Liver (tissue), 9 donors: ENCODE results near the gene OGFR. TPM values are rescaled to one million over a fixed set of nuclear protein-coding genes. Genes with fewer than 3 reads are reported as not detected.

Experiments used
- DNase-seq: peaks from one replicate; pipeline ENCODE4 v3.0.0-alpha.2; 2017; ENCODE audit warnings: low spot score
- H3K27ac ChIP-seq, 2 donors: one replicate each; pipeline ENCODE4 v1.7.0; 2013; ENCODE audit warnings: inconsistent platforms in 2 of 2, low read length in 2 of 2, control low read depth in 1 of 2, low read depth in 1 of 2, mild to moderate bottlenecking in 1 of 2
- H3K27me3 ChIP-seq, 4 donors: one replicate each; pipeline versions ENCODE4 v1.6.1 to v1.7.0; 2013; ENCODE audit warnings: low read length in 3 of 4, inconsistent platforms in 1 of 4, mild to moderate bottlenecking in 1 of 4, moderate library complexity in 1 of 4; ENCODE audit not compliant: control insufficient read depth in 4 of 4, insufficient read depth in 4 of 4
- H3K36me3 ChIP-seq, 4 donors: one replicate each; pipeline versions ENCODE4 v1.6.1 to v1.7.0; 2013; ENCODE audit warnings: low read length in 3 of 4, mild to moderate bottlenecking in 3 of 4, low read depth in 1 of 4, moderate library complexity in 1 of 4; ENCODE audit not compliant: control insufficient read depth in 4 of 4, insufficient read depth in 3 of 4
- H3K4me1 ChIP-seq, 4 donors: one replicate each; pipeline versions ENCODE4 v1.6.1 to v1.7.0; 2013; ENCODE audit warnings: low read length in 3 of 4, mild to moderate bottlenecking in 3 of 4, moderate library complexity in 1 of 4; ENCODE audit not compliant: control insufficient read depth in 4 of 4, insufficient read depth in 4 of 4
- H3K4me3 ChIP-seq, 3 donors: one replicate each; pipeline versions ENCODE4 v1.6.1 to v1.7.0; 2013; ENCODE audit warnings: low read length in 3 of 3, control low read depth in 1 of 3, low read depth in 1 of 3, mild to moderate bottlenecking in 1 of 3
- H3K9ac ChIP-seq, 2 donors: one replicate each; pipeline ENCODE4 v1.7.0; 2013; ENCODE audit warnings: low read length in 2 of 2, mild to moderate bottlenecking in 2 of 2, moderate library complexity in 2 of 2, control low read depth in 1 of 2, low read depth in 1 of 2
- H3K9me3 ChIP-seq, 4 donors: one replicate each; pipeline versions ENCODE4 v1.6.1 to v1.7.0; 2013; ENCODE audit warnings: low read length in 3 of 4; ENCODE audit not compliant: control insufficient read depth in 4 of 4
- ATF3 ChIP-seq: IDR thresholded peaks from 2 replicates; pipeline ENCODE4 v1.6.1; 2016; ENCODE audit warnings: antibody characterized with exemption
- CTCF ChIP-seq: fragments of 150-350 bp; IDR thresholded peaks from 2 replicates; pipeline ENCODE4 v1.5.1; 2017; ENCODE audit warnings: improper control_type of control experiment, low read depth, low read length; ENCODE audit not compliant: missing input control
- EGR1 ChIP-seq, 2 donors: IDR thresholded peaks; 2 replicates each; pipeline ENCODE4 v1.6.1; 2016 to 2018; ENCODE audit warnings: antibody characterized with exemption in 2 of 2, low read depth in 2 of 2
- FOXA1 ChIP-seq: IDR thresholded peaks from 2 replicates; pipeline ENCODE4 v1.6.1; 2016; ENCODE audit warnings: antibody characterized with exemption
- FOXA2 ChIP-seq: IDR thresholded peaks from 2 replicates; pipeline ENCODE4 v1.6.1; 2016; ENCODE audit warnings: antibody characterized with exemption
- GABPA ChIP-seq, 2 donors: IDR thresholded peaks in 1 of 2; conservative IDR thresholded peaks in 1 of 2; 2 replicates each; pipeline ENCODE4 v1.6.1; 2016; ENCODE audit warnings: antibody characterized with exemption in 2 of 2, mild to moderate bottlenecking in 1 of 2, moderate library complexity in 1 of 2
- HNF4A ChIP-seq, 2 donors: conservative IDR thresholded peaks; 2 replicates each; pipeline ENCODE4 v1.6.1; 2016; ENCODE audit warnings: antibody characterized with exemption in 2 of 2, mild to moderate bottlenecking in 2 of 2
- HNF4G ChIP-seq: IDR thresholded peaks from 2 replicates; pipeline ENCODE4 v1.6.1; 2016; ENCODE audit warnings: antibody characterized with exemption
- JUND ChIP-seq, 2 donors: IDR thresholded peaks; 2 replicates each; pipeline ENCODE4 v1.6.1; 2016; ENCODE audit warnings: antibody characterized with exemption in 2 of 2
- MAX ChIP-seq: IDR thresholded peaks from 2 replicates; pipeline ENCODE4 v1.6.1; 2016; ENCODE audit warnings: antibody characterized with exemption
- RAD21 ChIP-seq, 2 donors: IDR thresholded peaks; 2 replicates each; pipeline ENCODE4 v1.6.1; 2016; ENCODE audit warnings: antibody characterized with exemption in 2 of 2, mild to moderate bottlenecking in 2 of 2
- REST ChIP-seq: IDR thresholded peaks from 2 replicates; pipeline ENCODE4 v1.6.1; 2016; ENCODE audit warnings: antibody characterized with exemption, mild to moderate bottlenecking
- RXRA ChIP-seq, 2 donors: IDR thresholded peaks; 2 replicates each; pipeline ENCODE4 v1.6.1; 2017 to 2018; ENCODE audit warnings: antibody characterized with exemption in 2 of 2, mild to moderate bottlenecking in 1 of 2
- SP1 ChIP-seq: IDR thresholded peaks from 2 replicates; pipeline ENCODE4 v1.6.1; 2018; ENCODE audit warnings: antibody characterized with exemption, mild to moderate bottlenecking
- TAF1 ChIP-seq: conservative IDR thresholded peaks from 2 replicates; pipeline ENCODE4 v1.6.1; 2016; ENCODE audit warnings: antibody characterized with exemption, mild to moderate bottlenecking
- YY1 ChIP-seq: IDR thresholded peaks from 2 replicates; pipeline ENCODE4 v1.6.1; 2016; ENCODE audit warnings: antibody characterized with exemption, mild to moderate bottlenecking
- WGBS: extraction: QIAGEN DNeasy Blood & Tissue Kit; methylation state at CpG from one replicate; pipeline ENCODE4 v1.1.7; 2013; 5-methylcytosine and 5-hydroxymethylcytosine counted together
- polyA plus RNA-seq, 2 donors: library from polyadenylated mRNA; stranded (reverse) in 1 of 2; unstranded in 1 of 2; fragments of 200-250 nt in 1 of 2; fragments of >200 nt in 1 of 2; fragmentation: Nextera tagmentation in 1 of 2; extraction: Ambion mirVana in 1 of 2; gene quantifications; one replicate each; pipeline versions ENCODE4 v1.2.1 to v1.2.3, GENCODE V29; 2013 to 2015
- total RNA-seq, 2 donors: library from RNA; depleted of rRNA; stranded (reverse); fragments of >200 nt; gene quantifications; one replicate each; pipeline ENCODE4 v1.2.3, GENCODE V29; 2014
- donor health status: healthy.
- donor health status: healthy.
- donor health status: healthy.
- donor health status: healthy.
- donor health status: healthy.

The OGFR gene
- total and polyA plus RNA-seq, 4 donors = 5.9 to 59.4 (median 29.4) TPM

- TF ChIP-seq REST = no peak
These were observed 37.1 kb downstream of the OGFR start (continued) for GRCh38 chr20:62841705-62842212.

GRCh38 chr20:62843656-62844055 lies 39.0 kb downstream of the OGFR start:
- no peak for TF ChIP-seq EGR1 (IDR thresholded peaks at IDR 0.05; ENCODE audit: low read depth in 2 of 2)
- no peak for TF ChIP-seq RAD21 (IDR thresholded peaks at IDR 0.05)
- TF ChIP-seq SP1 = no peak
- TF ChIP-seq FOXA2 = no peak
- no peak for TF ChIP-seq ATF3
- no peak for TF ChIP-seq FOXA1
- no peak for TF ChIP-seq MAX
- TF ChIP-seq RXRA (IDR thresholded peaks at IDR 0.05) = no peak
- TF ChIP-seq JUND (IDR thresholded peaks at IDR 0.05) = no peak
- TF ChIP-seq REST = no peak
- no peak for TF ChIP-seq GABPA (IDR thresholded peaks at IDR 0.05 in 1 of 2, conservative IDR thresholded peaks at IDR 0.05 in 1 of 2)
- TF ChIP-seq TAF1 = no peak
- H3K4me1 ChIP-seq = peaks cover 0 to 3% (median under 1%) of the 10 kb centered on the region in 4 donors

GRCh38 chr20:62844182-62844581 lies 39.5 kb downstream of the OGFR start:
- Histone ChIP-seq H3K9me3 (no peaks in the 10 kb centered on the region), H3K36me3 (peaks cover 0 to 4% (median 2%) of the 10 kb centered on the region in 4 donors), H3K27me3 (no peaks in the 10 kb centered on the region), H3K9ac (no peak overlapping the region), H3K4me1 (peaks cover 0 to 2% (median 0%) of the 10 kb centered on the region in 4 donors), H3K4me3 (no peak overlapping the region), H3K27ac (no peak overlapping the region)
- TF ChIP-seq HNF4A (conservative IDR thresholded peaks at IDR 0.05) = no peak
- no peak for TF ChIP-seq GABPA (IDR thresholded peaks at IDR 0.05 in 1 of 2, conservative IDR thresholded peaks at IDR 0.05 in 1 of 2)
- no peak for TF ChIP-seq ATF3
- TF ChIP-seq FOXA2 = no peak
- no peak for TF ChIP-seq MAX
- TF ChIP-seq YY1 = no peak
- TF ChIP-seq RXRA (IDR thresholded peaks at IDR 0.05) = no peak
- TF ChIP-seq HNF4G = no peak
- TF ChIP-seq CTCF = no peak
- no peak for TF ChIP-seq TAF1
- TF ChIP-seq FOXA1 = no peak
- no peak for TF ChIP-seq EGR1 (IDR thresholded peaks at IDR 0.05; ENCODE audit: low read depth in 2 of 2)
- no peak for TF ChIP-seq JUND (IDR thresholded peaks at IDR 0.05)
- WGBS = 97% methylated on average over 7 of the region's 7 CpGs
- DNase-seq = no peak

More at GRCh38 chr20:62843656-62844055, 39.0 kb downstream of the OGFR start:
- H3K36me3 ChIP-seq = peaks cover 0 to 4% (median 2%) of the 10 kb centered on the region in 4 donors
- H3K9ac ChIP-seq = no peak overlapping the region
- no peak for DNase-seq
- no peak overlapping the region for H3K4me3 ChIP-seq
- H3K27ac ChIP-seq = no peak overlapping the region
- 97% methylated on average over 10 of the region's 10 CpGs for WGBS
- H3K27me3 ChIP-seq = no peaks in the 10 kb centered on the region
- H3K9me3 ChIP-seq = no peaks in the 10 kb centered on the region
